ENCODE data around the gene HSPH1.

The HSPH1 gene

GRCh38 chr13:31093145-31093885 is 68.4 kb downstream of the HSPH1 start:
- DNase-seq: no peak

DNA sequence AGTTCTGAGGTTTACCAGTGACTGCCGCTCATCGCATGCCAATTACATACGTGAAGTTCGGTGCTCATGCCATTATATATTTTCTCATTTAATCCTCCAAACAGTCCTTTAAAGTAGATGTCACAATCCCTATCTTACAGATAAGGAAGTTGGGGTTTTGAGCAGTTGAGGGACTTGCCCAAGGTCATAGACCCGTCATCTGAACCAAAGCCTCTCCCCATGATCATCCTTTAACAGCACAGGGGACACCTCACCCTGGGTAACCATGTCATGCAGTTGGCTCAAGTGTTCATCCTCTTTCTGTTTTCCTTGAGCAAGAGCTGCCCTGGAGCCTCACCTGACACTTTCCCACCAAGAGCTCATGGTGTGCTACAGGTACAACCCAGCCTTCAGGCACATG is 69.1 kb downstream of the HSPH1 start:
- DNase-seq: no peak

DNA sequence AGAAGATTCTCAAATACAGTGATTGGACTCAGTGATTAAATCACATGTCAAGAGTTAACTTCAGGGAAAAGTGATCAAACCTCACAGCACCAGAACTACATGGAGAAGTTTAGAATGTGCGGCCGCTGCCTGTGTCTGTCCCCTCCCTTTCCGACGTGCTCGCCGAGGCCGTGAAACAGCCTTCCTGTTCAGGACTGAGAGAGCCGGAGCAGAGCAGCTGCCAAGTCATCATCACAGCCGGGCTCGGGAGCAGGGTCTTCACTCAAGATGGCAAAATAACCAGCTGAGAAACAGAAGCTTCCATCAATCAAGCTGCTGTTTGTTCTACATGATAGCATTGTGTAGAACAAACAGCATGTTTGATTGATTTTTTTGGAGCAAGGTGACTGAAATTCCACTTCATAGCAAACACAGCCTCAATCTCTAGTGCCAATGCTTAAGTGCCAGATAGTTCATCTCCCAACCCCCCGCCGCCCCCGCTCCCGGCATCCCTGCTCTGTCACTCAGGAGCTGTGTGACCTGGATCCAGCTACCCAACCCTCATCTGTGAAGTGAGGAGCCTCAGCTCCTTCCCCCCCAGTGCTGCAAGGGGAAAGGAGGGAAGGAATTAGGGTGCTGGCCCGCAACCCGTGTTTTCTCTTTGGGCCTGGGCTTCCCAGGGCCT is 70.6 kb downstream of the HSPH1 start:
- no peak for DNase-seq

DNA sequence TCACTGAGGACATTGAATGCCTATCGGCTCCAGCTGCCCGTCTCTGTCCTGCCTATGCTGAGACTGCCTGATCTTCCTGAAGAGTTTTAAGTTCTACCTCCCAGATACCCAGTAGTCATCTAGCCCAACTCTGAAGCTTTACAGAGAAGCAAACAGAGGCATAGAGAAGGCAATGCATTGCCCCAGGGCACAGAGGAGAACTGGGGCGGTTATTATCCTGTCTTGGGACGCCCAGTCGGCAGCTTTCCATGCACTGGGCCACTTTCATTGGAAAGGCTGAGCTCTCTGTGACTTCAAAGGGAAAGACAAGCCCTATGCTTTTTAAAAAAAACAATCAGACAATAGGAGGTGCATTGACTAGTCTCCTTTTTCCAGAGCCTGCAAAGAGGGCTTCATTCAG is 71.6 kb downstream of the HSPH1 start:
- DNase-seq: no peak

DNA sequence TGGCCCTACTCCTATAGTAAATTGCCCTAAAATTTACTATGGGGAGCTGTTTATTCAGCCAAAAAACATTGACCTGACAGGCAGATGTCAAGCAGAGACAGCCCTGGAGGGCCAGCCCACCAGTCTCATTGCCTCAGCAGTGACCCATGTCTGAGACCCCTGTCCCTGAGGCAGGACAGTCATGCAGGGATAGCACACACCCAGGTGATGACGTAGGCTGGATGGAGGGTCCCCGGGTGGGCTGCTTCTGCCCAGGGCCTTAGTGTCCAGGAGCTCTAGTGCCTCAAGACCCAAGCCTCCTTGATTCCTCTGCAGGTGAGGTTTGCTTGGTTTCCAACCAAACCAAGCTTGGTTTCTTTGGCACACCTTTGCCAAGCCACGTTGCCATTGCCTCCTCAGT is 72.1 kb downstream of the HSPH1 start:
- no peak for DNase-seq

GRCh38 chr13:31088826-31089420 is 72.8 kb downstream of the HSPH1 start:
- no peak for DNase-seq

Measured in NCI-H1436 (cell line).